Panc1 (cell line): ENCODE results near the gene BMP7. TPM values are rescaled to one million over a fixed set of nuclear protein-coding genes. Genes with fewer than 3 reads are reported as not detected.

Source experiments
- total RNA-seq: library from RNA; stranded (reverse); gene quantifications from one replicate; pipeline ENCODE4 v1.2.1, GENCODE V29; 2021; ENCODE audit not compliant: unreplicated experiment

BMP7 gene
- total RNA-seq, 1 experiment from 2014 or later, result 11.5 TPM

Other genes starting within 250 kb of the BMP7 start
- not detected for gene SPO11, start 63.2 kb upstream of the BMP7 start, total RNA-seq
- 34.5 TPM for gene RAE1, start 84.6 kb upstream of the BMP7 start, total RNA-seq
- gene RBM38, start 124.8 kb upstream of the BMP7 start, total RNA-seq, result 39.9 TPM